Liver (tissue), 3 donors: ENCODE measurements around the gene IPP.

ENCODE experiments used
- ATF3 ChIP-seq: IDR thresholded peaks from 2 replicates; pipeline ENCODE4 v1.6.1; 2016; ENCODE audit warnings: antibody characterized with exemption
- JUND ChIP-seq, 2 donors: IDR thresholded peaks; 2 replicates each; pipeline ENCODE4 v1.6.1; 2016; ENCODE audit warnings: antibody characterized with exemption in 2 of 2
- RXRA ChIP-seq, 2 donors: IDR thresholded peaks; 2 replicates each; pipeline ENCODE4 v1.6.1; 2017 to 2018; ENCODE audit warnings: antibody characterized with exemption in 2 of 2, mild to moderate bottlenecking in 1 of 2
- SP1 ChIP-seq: IDR thresholded peaks from 2 replicates; pipeline ENCODE4 v1.6.1; 2018; ENCODE audit warnings: antibody characterized with exemption, mild to moderate bottlenecking
- TAF1 ChIP-seq: conservative IDR thresholded peaks from 2 replicates; pipeline ENCODE4 v1.6.1; 2016; ENCODE audit warnings: antibody characterized with exemption, mild to moderate bottlenecking
- YY1 ChIP-seq: IDR thresholded peaks from 2 replicates; pipeline ENCODE4 v1.6.1; 2016; ENCODE audit warnings: antibody characterized with exemption, mild to moderate bottlenecking
- TF ChIP-seq, protein P1 (sequence below): fragments of 150-350 bp; IDR thresholded peaks from 2 replicates; pipeline ENCODE4 v1.5.1; 2017; ENCODE audit warnings: improper control_type of control experiment, low read depth, low read length; ENCODE audit not compliant: missing input control
- TF ChIP-seq, protein P2 (sequence below): IDR thresholded peaks from 2 replicates; pipeline ENCODE4 v1.6.1; 2016; ENCODE audit warnings: antibody characterized with exemption
- donor health status: healthy.
- donor health status: healthy.

DNA sequence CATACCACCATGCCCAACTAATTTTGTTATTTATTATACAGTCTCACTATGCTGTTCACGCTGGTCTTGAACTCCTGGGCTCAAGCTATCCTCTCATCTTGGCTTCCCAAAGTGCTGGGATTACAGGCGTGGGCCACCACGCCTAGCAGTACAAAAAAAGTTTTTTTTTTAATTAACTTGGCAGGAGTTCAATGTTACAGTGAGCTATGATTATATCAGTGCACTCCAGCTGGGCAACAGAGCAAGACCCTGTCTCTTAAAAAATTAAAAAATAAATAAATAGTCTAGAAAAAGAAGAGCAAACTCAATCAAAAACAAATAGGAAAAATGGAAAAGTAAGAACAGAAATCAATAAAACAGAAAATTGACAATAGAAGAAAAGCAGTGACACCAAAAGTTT, 36.7 kb downstream of the IPP start:
- TF ChIP-seq, protein P1, sequence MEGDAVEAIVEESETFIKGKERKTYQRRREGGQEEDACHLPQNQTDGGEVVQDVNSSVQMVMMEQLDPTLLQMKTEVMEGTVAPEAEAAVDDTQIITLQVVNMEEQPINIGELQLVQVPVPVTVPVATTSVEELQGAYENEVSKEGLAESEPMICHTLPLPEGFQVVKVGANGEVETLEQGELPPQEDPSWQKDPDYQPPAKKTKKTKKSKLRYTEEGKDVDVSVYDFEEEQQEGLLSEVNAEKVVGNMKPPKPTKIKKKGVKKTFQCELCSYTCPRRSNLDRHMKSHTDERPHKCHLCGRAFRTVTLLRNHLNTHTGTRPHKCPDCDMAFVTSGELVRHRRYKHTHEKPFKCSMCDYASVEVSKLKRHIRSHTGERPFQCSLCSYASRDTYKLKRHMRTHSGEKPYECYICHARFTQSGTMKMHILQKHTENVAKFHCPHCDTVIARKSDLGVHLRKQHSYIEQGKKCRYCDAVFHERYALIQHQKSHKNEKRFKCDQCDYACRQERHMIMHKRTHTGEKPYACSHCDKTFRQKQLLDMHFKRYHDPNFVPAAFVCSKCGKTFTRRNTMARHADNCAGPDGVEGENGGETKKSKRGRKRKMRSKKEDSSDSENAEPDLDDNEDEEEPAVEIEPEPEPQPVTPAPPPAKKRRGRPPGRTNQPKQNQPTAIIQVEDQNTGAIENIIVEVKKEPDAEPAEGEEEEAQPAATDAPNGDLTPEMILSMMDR, result no peak
- TF ChIP-seq ATF3 (no peak), TAF1 (no peak), JUND (IDR thresholded peaks at IDR 0.05) (no peak), YY1 (no peak), SP1 (no peak), RXRA (IDR thresholded peaks at IDR 0.05) (no peak)
- TF ChIP-seq, protein P2, sequence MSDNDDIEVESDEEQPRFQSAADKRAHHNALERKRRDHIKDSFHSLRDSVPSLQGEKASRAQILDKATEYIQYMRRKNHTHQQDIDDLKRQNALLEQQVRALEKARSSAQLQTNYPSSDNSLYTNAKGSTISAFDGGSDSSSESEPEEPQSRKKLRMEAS, result no peak
